ENCODE results near the gene TGFB3. TPM values are rescaled to one million over a fixed set of nuclear protein-coding genes. Genes with fewer than 3 reads are reported as not detected.

The TGFB3 gene
- total RNA-seq, 1 donor from 2014 or later: not detected

- Histone ChIP-seq H3K9ac (no peak overlapping the region), H2AFZ (replicated peaks) (no peak overlapping the region), H3K4me3 (no peak overlapping the region), H3F3A (ENCODE audit: low read depth) (no peaks in the 10 kb centered on the region), H3K4me1 (no peaks in the 10 kb centered on the region), H3K4me2 (no peak overlapping the region), H3K9me3 (ENCODE audit: low read depth) (no peaks in the 10 kb centered on the region), H4K20me1 (ENCODE audit: low read depth) (no peaks in the 10 kb centered on the region), H3K36me3 (no peaks in the 10 kb centered on the region), H3K27ac (no peak overlapping the region), H3K27me3 (no peaks in the 10 kb centered on the region), H3K79me2 (ENCODE audit: low read depth) (no peaks in the 10 kb centered on the region)
- Mint-ChIP-seq H3K27me3 (ENCODE audit: insufficient read depth, low read depth) (peaks cover 3% of the 10 kb centered on the region), H3K36me3 (peaks cover 14% of the 10 kb centered on the region), H3K4me3 (no peak overlapping the region), H3K9me3 (no peaks in the 10 kb centered on the region), H3K27ac (no peak overlapping the region), H3K4me1 (no peaks in the 10 kb centered on the region)
- DNase-seq (ENCODE audit: low spot score): no peak
- TF ChIP-seq EZH2phosphoT487 (IDR thresholded peaks at IDR 0.05): no peak
- TF ChIP-seq CTCF (IDR thresholded peaks at IDR 0.05): no peak
- TF ChIP-seq EZH2 (IDR thresholded peaks at IDR 0.05): no peak
Measured at GRCh38 chr14:75960231-75960630, 21.6 kb downstream of the TGFB3 start.

- H3K36me3 ChIP-seq: no peaks in the 10 kb centered on the region
- H3K4me3 ChIP-seq: no peak overlapping the region
- H3K27me3 Mint-ChIP-seq (ENCODE audit: insufficient read depth, low read depth): peaks cover 3% of the 10 kb centered on the region
Measured at GRCh38 chr14:75959031-75959430, 22.8 kb downstream of the TGFB3 start.

GRCh38 chr14:75952489-75952888 lies 29.3 kb downstream of the TGFB3 start:
- H3K9me3 ChIP-seq (ENCODE audit: low read depth): no peaks in the 10 kb centered on the region
- no peak overlapping the region for H3K4me3 Mint-ChIP-seq
- peaks cover 8% of the 10 kb centered on the region for H3K36me3 Mint-ChIP-seq
- no peaks in the 10 kb centered on the region for H3K27me3 Mint-ChIP-seq (ENCODE audit: insufficient read depth, low read depth)
- H3K4me3 ChIP-seq: no peak overlapping the region
- H3K4me2 ChIP-seq: no peak overlapping the region
- H4K20me1 ChIP-seq (ENCODE audit: low read depth): no peaks in the 10 kb centered on the region
- H3K9me3 Mint-ChIP-seq: no peaks in the 10 kb centered on the region
- no peaks in the 10 kb centered on the region for H3K36me3 ChIP-seq
- TF ChIP-seq EZH2phosphoT487 (IDR thresholded peaks at IDR 0.05) (no peak), EZH2 (IDR thresholded peaks at IDR 0.05) (no peak), CTCF (IDR thresholded peaks at IDR 0.05) (no peak)
- H3K27ac Mint-ChIP-seq: no peak overlapping the region
- no peaks in the 10 kb centered on the region for H3K4me1 Mint-ChIP-seq
- H3F3A ChIP-seq (ENCODE audit: low read depth): no peaks in the 10 kb centered on the region
- H3K79me2 ChIP-seq (ENCODE audit: low read depth): no peaks in the 10 kb centered on the region
- H3K27ac ChIP-seq: no peak overlapping the region
- H3K9ac ChIP-seq: no peak overlapping the region
- H3K27me3 ChIP-seq: no peaks in the 10 kb centered on the region
- DNase-seq (ENCODE audit: low spot score): no peak
- H3K4me1 ChIP-seq: no peaks in the 10 kb centered on the region
- no peak overlapping the region for H2AFZ ChIP-seq (replicated peaks)

More at GRCh38 chr14:75959031-75959430, 22.8 kb downstream of the TGFB3 start:
- no peaks in the 10 kb centered on the region for H4K20me1 ChIP-seq (ENCODE audit: low read depth)
- H3K27me3 ChIP-seq: no peaks in the 10 kb centered on the region
- H3K4me1 ChIP-seq: no peaks in the 10 kb centered on the region
- Mint-ChIP-seq H3K4me1 (no peaks in the 10 kb centered on the region), H3K9me3 (no peaks in the 10 kb centered on the region), H3K4me3 (no peak overlapping the region), H3K36me3 (peaks cover 18% of the 10 kb centered on the region), H3K27ac (no peak overlapping the region)
- H3F3A ChIP-seq (ENCODE audit: low read depth): no peaks in the 10 kb centered on the region
- H3K4me2 ChIP-seq: no peak overlapping the region
- DNase-seq (ENCODE audit: low spot score): no peak
- no peak overlapping the region for H2AFZ ChIP-seq (replicated peaks)
- no peaks in the 10 kb centered on the region for H3K9me3 ChIP-seq (ENCODE audit: low read depth)
- no peaks in the 10 kb centered on the region for H3K79me2 ChIP-seq (ENCODE audit: low read depth)
- H3K27ac ChIP-seq: no peak overlapping the region
- no peak overlapping the region for H3K9ac ChIP-seq
- TF ChIP-seq EZH2 (IDR thresholded peaks at IDR 0.05) (no peak), CTCF (IDR thresholded peaks at IDR 0.05) (no peak), EZH2phosphoT487 (IDR thresholded peaks at IDR 0.05) (no peak)

All from neural progenitor cell (in vitro differentiated cells).